ENCODE data around the gene MSN. TPM values are rescaled to one million over a fixed set of nuclear protein-coding genes. Genes with fewer than 3 reads are reported as not detected.

MSN gene
- total and polyA plus RNA-seq, 2 of the 13 experiments (the other 11 are each of a cell fraction or from before 2014, with no cell fraction given), result 0.15 TPM; not detected in 1

GRCh38 chrX:65679071-65679540 is 11.7 kb downstream of the MSN start:
- Histone ChIP-seq H3K27me3 (ENCODE audit: control insufficient read depth in 1 of 2, insufficient read depth in 2 of 2, low read length in 2 of 2) (no peaks in the 10 kb centered on the region), H3K4me2 (ENCODE audit: low read depth, low read length) (no peak overlapping the region), H3K4me1 (ENCODE audit: insufficient read depth, low read length) (no peaks in the 10 kb centered on the region), H3K36me3 (replicated peaks in 1 of 2; ENCODE audit: control insufficient read depth in 1 of 2, insufficient read depth in 2 of 2, low read length in 2 of 2) (no peaks in the 10 kb centered on the region), H3K9me3 (ENCODE audit: low read length) (no peaks in the 10 kb centered on the region), H2AFZ (ENCODE audit: low read length) (no peak overlapping the region), H3K27ac (ENCODE audit: extremely low read length, insufficient read depth, low read length) (no peak overlapping the region), H3K4me3 (replicated peaks in 1 of 3; ENCODE audit: insufficient read depth in 1 of 3, low read depth in 2 of 3, low read length in 3 of 3) (no peak overlapping the region), H3K79me2 (ENCODE audit: insufficient read depth, low read length) (no peaks in the 10 kb centered on the region), H4K20me1 (ENCODE audit: insufficient read depth, low read length) (no peaks in the 10 kb centered on the region), H3K9ac (ENCODE audit: insufficient read depth, low read depth, low read length) (no peak overlapping the region)
- intact Hi-C loops (cut with micrococcal nuclease; ENCODE audit: unreplicated experiment), result no loop called here
- ChIA-PET POLR2A (no interaction called here), CTCF (ENCODE audit: low intra/inter-chr PET ratio, low total read pairs) (no interaction called here)
- FAIRE-seq, result no peak
- in situ Hi-C loops (cut with HindIII; ENCODE audit: extremely low pct_ligation_motif_present, low pct_unique_long_range_greater_than_20kb), result no loop called here
- 0% methylated on average over 1 of the region's 1 CpG for WGBS (ENCODE audit: low lambda C conversion rate)
- no peak for DNase-seq (ENCODE audit: low spot score)
- TF ChIP-seq AGO2 (optimal IDR thresholded peaks at IDR 0.05; ENCODE audit: low read depth, low read length) (no peak), SIX4 (CRISPR knock-in tag; IDR thresholded peaks at IDR 0.05) (no peak), POLR2AphosphoS5 (IDR thresholded peaks at IDR 0.05; ENCODE audit: low read depth, low read length) (no peak), GABPA (IDR thresholded peaks at IDR 0.05; ENCODE audit: low read depth, low read length) (no peak), GABPA (CRISPR knock-in tag; IDR thresholded peaks at IDR 0.05; ENCODE audit: low read depth) (no peak), CCAR2 (optimal IDR thresholded peaks at IDR 0.05; ENCODE audit: low read depth, low read length) (no peak)
- TF ChIP-seq, protein P1, sequence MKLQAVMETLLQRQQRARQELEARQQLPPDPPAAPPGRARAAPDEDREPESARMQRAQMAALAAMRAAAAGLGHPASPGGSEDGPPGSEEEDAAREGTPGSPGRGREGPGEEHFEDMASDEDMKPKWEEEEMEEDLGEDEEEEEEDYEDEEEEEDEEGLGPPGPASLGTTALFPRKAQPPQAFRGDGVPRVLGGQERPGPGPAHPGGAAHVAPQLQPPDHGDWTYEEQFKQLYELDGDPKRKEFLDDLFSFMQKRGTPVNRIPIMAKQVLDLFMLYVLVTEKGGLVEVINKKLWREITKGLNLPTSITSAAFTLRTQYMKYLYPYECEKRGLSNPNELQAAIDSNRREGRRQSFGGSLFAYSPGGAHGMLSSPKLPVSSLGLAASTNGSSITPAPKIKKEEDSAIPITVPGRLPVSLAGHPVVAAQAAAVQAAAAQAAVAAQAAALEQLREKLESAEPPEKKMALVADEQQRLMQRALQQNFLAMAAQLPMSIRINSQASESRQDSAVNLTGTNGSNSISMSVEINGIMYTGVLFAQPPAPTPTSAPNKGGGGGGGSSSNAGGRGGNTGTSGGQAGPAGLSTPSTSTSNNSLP (IDR thresholded peaks at IDR 0.05; ENCODE audit: low read depth, low read length), result no peak
- BruUV-seq (replicated peaks), result no TSS peak
- no peak for ATAC-seq

DNA sequence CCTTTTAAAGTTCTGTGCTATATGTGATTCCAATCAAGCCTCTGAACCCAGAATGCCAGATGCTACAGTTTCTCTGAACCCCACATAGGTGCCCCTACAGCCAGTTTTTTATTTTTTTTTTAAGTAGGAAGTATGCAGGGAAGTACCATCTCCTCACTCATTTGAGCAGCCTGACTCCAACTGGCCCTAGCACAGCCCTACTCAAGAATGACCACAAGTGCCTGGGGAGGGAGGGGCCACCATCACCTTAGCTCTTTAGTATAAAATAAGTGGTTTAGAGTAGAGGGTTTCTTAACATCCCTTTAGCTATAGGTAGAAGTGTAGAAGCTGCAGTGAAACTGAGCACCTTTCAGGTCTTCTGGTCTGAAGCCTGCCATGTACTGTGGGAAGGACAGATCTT is 14.4 kb downstream of the MSN start:
- Histone ChIP-seq H3K27ac (ENCODE audit: extremely low read length, insufficient read depth, low read length) (no peak overlapping the region), H3K79me2 (ENCODE audit: insufficient read depth, low read length) (no peaks in the 10 kb centered on the region), H3K27me3 (ENCODE audit: control insufficient read depth in 1 of 2, insufficient read depth in 2 of 2, low read length in 2 of 2) (no peaks in the 10 kb centered on the region), H3K36me3 (replicated peaks in 1 of 2; ENCODE audit: control insufficient read depth in 1 of 2, insufficient read depth in 2 of 2, low read length in 2 of 2) (no peaks in the 10 kb centered on the region), H3K9me3 (ENCODE audit: low read length) (no peaks in the 10 kb centered on the region), H3K4me1 (ENCODE audit: insufficient read depth, low read length) (no peaks in the 10 kb centered on the region), H3K4me3 (replicated peaks in 1 of 3; ENCODE audit: insufficient read depth in 1 of 3, low read depth in 2 of 3, low read length in 3 of 3) (no peak overlapping the region), H4K20me1 (ENCODE audit: insufficient read depth, low read length) (no peaks in the 10 kb centered on the region), H3K4me2 (ENCODE audit: low read depth, low read length) (no peak overlapping the region), H3K9ac (ENCODE audit: insufficient read depth, low read depth, low read length) (no peak overlapping the region), H2AFZ (ENCODE audit: low read length) (no peak overlapping the region)
- DNase-seq (ENCODE audit: low spot score) (no peak), FAIRE-seq (no peak), ATAC-seq (no peak)
- no TSS peak for BruUV-seq (replicated peaks)
- in situ Hi-C loops (cut with HindIII; ENCODE audit: extremely low pct_ligation_motif_present, low pct_unique_long_range_greater_than_20kb), result no loop called here
- intact Hi-C loops (cut with micrococcal nuclease; ENCODE audit: unreplicated experiment), result no loop called here
- POLR2A ChIA-PET, result no interaction called here
- CTCF ChIA-PET (ENCODE audit: low intra/inter-chr PET ratio, low total read pairs), result no interaction called here
- no peak for TF ChIP-seq ZNF142 (CRISPR knock-in tag; IDR thresholded peaks at IDR 0.05)

All from HepG2 (cell line).